ENCODE data around the gene COL23A1. TPM values are rescaled to one million over a fixed set of nuclear protein-coding genes. Genes with fewer than 3 reads are reported as not detected.

The COL23A1 gene
- total and polyA plus RNA-seq, 8 donors, result 0.52 to 9.5 (median 7.5) TPM

DNA sequence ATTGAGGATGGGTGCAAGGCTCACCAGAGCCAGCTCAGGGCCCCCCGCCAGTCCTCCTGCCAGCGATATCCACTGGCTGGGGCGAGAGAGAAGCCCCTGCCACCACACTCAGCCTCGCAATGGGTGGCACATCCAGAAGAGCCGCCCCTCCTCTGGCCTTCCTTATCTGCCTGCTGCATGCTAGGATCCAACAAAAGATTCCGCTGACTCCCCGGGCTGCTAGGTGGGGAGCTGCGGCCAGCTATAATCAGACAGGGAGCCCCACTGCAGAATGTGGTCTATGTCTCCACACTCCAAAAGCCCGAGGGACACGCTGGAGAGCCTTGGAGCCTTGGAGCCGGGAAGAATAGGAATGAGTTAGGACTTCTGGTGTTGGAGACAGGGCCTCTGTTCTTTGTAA, 32.8 kb downstream of the COL23A1 start:
- Histone ChIP-seq H3K9me3 (no peaks in the 10 kb centered on the region), H3K4me3 (no peak overlapping the region), H3K27ac (no peak overlapping the region), H3K36me3 (no peaks in the 10 kb centered on the region), H3K4me1 (no peaks in the 10 kb centered on the region), H3K27me3 (no peaks in the 10 kb centered on the region)
- ATAC-seq (no peak), DNase-seq (no peak)
- TF ChIP-seq, protein P1, sequence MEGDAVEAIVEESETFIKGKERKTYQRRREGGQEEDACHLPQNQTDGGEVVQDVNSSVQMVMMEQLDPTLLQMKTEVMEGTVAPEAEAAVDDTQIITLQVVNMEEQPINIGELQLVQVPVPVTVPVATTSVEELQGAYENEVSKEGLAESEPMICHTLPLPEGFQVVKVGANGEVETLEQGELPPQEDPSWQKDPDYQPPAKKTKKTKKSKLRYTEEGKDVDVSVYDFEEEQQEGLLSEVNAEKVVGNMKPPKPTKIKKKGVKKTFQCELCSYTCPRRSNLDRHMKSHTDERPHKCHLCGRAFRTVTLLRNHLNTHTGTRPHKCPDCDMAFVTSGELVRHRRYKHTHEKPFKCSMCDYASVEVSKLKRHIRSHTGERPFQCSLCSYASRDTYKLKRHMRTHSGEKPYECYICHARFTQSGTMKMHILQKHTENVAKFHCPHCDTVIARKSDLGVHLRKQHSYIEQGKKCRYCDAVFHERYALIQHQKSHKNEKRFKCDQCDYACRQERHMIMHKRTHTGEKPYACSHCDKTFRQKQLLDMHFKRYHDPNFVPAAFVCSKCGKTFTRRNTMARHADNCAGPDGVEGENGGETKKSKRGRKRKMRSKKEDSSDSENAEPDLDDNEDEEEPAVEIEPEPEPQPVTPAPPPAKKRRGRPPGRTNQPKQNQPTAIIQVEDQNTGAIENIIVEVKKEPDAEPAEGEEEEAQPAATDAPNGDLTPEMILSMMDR (IDR thresholded peaks at IDR 0.05), result no peak
- intact Hi-C loops (cut with DNase I), result no loop called here

DNA sequence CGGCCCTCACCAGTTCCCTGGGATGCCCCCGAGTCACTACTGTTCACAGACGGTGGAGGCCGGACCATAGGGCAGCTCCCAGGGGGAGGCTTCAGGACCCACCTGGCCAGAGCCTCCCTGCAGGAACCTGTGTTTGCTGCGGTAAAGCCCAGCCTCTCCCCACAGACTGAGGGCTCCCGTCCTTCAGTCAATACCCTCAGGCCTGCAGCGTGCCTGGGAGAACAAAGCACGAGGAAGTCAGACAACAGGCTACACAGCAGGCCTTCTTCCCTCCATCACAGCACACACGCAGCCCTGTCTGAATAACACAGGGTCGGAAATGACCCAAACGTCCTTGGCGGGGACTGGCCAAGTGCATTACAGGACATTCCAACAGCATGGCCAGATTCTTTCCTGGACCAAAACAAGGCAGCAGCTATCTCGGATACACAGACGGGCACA, 34.4 kb downstream of the COL23A1 start:
- Histone ChIP-seq H3K27me3 (no peaks in the 10 kb centered on the region), H3K4me1 (no peaks in the 10 kb centered on the region), H3K9me3 (no peaks in the 10 kb centered on the region), H3K27ac (no peak overlapping the region), H3K36me3 (no peaks in the 10 kb centered on the region), H3K4me3 (no peak overlapping the region)
- DNase-seq, result no peak
- no peak for ATAC-seq
- intact Hi-C loops (cut with DNase I), result no loop called here
- TF ChIP-seq, protein P1 (IDR thresholded peaks at IDR 0.05), result no peak

- Histone ChIP-seq H3K27ac (no peak overlapping the region), H3K27me3 (no peaks in the 10 kb centered on the region), H3K4me3 (no peak overlapping the region), H3K36me3 (no peaks in the 10 kb centered on the region), H3K4me1 (no peaks in the 10 kb centered on the region), H3K9me3 (no peaks in the 10 kb centered on the region)
- no peak for DNase-seq
- TF ChIP-seq, protein P1 (IDR thresholded peaks at IDR 0.05), result no peak
- ATAC-seq, result no peak
- intact Hi-C loops (cut with DNase I), result no loop called here
These were observed 35.2 kb downstream of the COL23A1 start for GRCh38 chr5:178555005-178555404.

- no peak for ATAC-seq
- no peak overlapping the region for H3K4me3 ChIP-seq
- intact Hi-C loops (cut with DNase I), result loop anchor here in 1 of 2 donors (5.0 kb wide), 1 partner anchor 277 kb away; no protein-coding TSS in a partner anchor
- H3K9me3 ChIP-seq, result no peaks in the 10 kb centered on the region
- H3K36me3 ChIP-seq, result no peaks in the 10 kb centered on the region
- no peaks in the 10 kb centered on the region for H3K27me3 ChIP-seq
- H3K27ac ChIP-seq, result no peak overlapping the region
- no peak for DNase-seq
- TF ChIP-seq, protein P1 (IDR thresholded peaks at IDR 0.05), result no peak
- H3K4me1 ChIP-seq, result no peaks in the 10 kb centered on the region
These were observed 35.9 kb downstream of the COL23A1 start for GRCh38 chr5:178554311-178554710.

DNA sequence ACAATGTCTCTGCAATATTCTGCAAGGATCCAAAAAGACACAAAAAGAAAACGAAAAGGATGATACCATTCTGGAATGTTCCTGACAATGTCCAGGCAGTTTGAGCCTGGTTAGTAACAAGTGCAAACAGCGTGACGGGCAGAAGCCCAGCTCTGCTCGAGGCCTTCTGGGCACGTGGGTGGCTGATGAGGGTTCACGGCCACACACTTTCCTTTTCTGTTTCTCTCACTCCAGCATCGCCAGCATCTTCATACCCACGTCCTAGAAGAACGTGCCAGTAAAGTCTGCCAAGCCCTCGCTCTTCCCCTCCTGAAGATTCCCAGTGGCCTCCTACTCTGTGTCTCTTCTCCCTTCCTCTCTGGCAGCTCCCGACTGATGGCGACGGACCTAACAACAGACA, 36.7 kb downstream of the COL23A1 start:
- TF ChIP-seq, protein P1 (IDR thresholded peaks at IDR 0.05), result no peak
- DNase-seq (no peak), ATAC-seq (no peak)
- intact Hi-C loops (cut with DNase I), result loop anchor here in 1 of 2 donors (5.0 kb wide), 1 partner anchor 276 kb away; no protein-coding TSS in a partner anchor
- Histone ChIP-seq H3K27me3 (no peaks in the 10 kb centered on the region), H3K27ac (no peak overlapping the region), H3K4me1 (no peaks in the 10 kb centered on the region), H3K4me3 (no peak overlapping the region), H3K36me3 (no peaks in the 10 kb centered on the region), H3K9me3 (no peaks in the 10 kb centered on the region)
